ENCODE results near the gene TTLL11. TPM values are rescaled to one million over a fixed set of nuclear protein-coding genes. Genes with fewer than 3 reads are reported as not detected.
"Not testable (repeated sequence)": the region's sequence is repeated elsewhere in the genome, so short reads cannot be mapped to it uniquely, and the experiment has no call there.

Gene TTLL11
- total RNA-seq, 1 donor from 2014 or later: 6.7 TPM

GRCh38 chr9:122084026-122084675 is 9.0 kb downstream of the TTLL11 start:
- DNase-seq: no peak

- no peak for DNase-seq
Measured at GRCh38 chr9:122080986-122081385, 12.1 kb downstream of the TTLL11 start.

GRCh38 chr9:122078557-122078956 is 14.6 kb downstream of the TTLL11 start:
- no peak for DNase-seq

- DNase-seq: no peak
Measured at GRCh38 chr9:122076773-122077172, 16.3 kb downstream of the TTLL11 start.

GRCh38 chr9:122076117-122076516 is 17.0 kb downstream of the TTLL11 start:
- DNase-seq: no peak

GRCh38 chr9:122075135-122076030 is 17.7 kb downstream of the TTLL11 start:
- no peak for DNase-seq

- no peak for DNase-seq
Measured at GRCh38 chr9:122071715-122072114, 21.4 kb downstream of the TTLL11 start.

GRCh38 chr9:122070728-122071515 is 22.2 kb downstream of the TTLL11 start:
- DNase-seq: no peak

GRCh38 chr9:122066680-122067079 is 26.4 kb downstream of the TTLL11 start:
- not testable (repeated sequence) for DNase-seq

GRCh38 chr9:122065923-122066629 is 27.0 kb downstream of the TTLL11 start:
- no peak for DNase-seq

GRCh38 chr9:122060481-122060880 is 32.6 kb downstream of the TTLL11 start:
- no peak for DNase-seq

GRCh38 chr9:122059955-122060324 is 33.2 kb downstream of the TTLL11 start:
- no peak for DNase-seq

- no peak for DNase-seq
Measured at GRCh38 chr9:122059214-122059954, 33.7 kb downstream of the TTLL11 start.

- no peak for DNase-seq
Measured at GRCh38 chr9:122058709-122059108, 34.4 kb downstream of the TTLL11 start.

GRCh38 chr9:122058051-122058450 is 35.1 kb downstream of the TTLL11 start:
- no peak for DNase-seq

- DNase-seq: no peak
Measured at GRCh38 chr9:122057211-122057610, 35.9 kb downstream of the TTLL11 start.

- no peak for DNase-seq
Measured at GRCh38 chr9:122056484-122056883, 36.6 kb downstream of the TTLL11 start.

GRCh38 chr9:122055701-122056100 is 37.4 kb downstream of the TTLL11 start:
- no peak for DNase-seq

GRCh38 chr9:122053567-122054350 is 39.3 kb downstream of the TTLL11 start:
- no peak for DNase-seq

- no peak for DNase-seq
Measured at GRCh38 chr9:122053064-122053463, 40.0 kb downstream of the TTLL11 start.

All from skin of body (tissue), 2 donors.